ENCODE results near the gene ERI3.

The ERI3 gene

GRCh38 chr1:44292651-44293050, 62.4 kb downstream of the ERI3 start:
- TF ChIP-seq, protein P1, sequence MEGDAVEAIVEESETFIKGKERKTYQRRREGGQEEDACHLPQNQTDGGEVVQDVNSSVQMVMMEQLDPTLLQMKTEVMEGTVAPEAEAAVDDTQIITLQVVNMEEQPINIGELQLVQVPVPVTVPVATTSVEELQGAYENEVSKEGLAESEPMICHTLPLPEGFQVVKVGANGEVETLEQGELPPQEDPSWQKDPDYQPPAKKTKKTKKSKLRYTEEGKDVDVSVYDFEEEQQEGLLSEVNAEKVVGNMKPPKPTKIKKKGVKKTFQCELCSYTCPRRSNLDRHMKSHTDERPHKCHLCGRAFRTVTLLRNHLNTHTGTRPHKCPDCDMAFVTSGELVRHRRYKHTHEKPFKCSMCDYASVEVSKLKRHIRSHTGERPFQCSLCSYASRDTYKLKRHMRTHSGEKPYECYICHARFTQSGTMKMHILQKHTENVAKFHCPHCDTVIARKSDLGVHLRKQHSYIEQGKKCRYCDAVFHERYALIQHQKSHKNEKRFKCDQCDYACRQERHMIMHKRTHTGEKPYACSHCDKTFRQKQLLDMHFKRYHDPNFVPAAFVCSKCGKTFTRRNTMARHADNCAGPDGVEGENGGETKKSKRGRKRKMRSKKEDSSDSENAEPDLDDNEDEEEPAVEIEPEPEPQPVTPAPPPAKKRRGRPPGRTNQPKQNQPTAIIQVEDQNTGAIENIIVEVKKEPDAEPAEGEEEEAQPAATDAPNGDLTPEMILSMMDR (IDR thresholded peaks at IDR 0.05; ENCODE audit: extremely low read depth, insufficient read depth, missing control alignments) = no peak
- DNase-seq (ENCODE audit: low spot score) = no peak
- in situ Hi-C loops (cut with MboI; ENCODE audit: low pct_unique_long_range_greater_than_20kb, low sequenced_read_pairs, unreplicated experiment) = no loop called here

DNA sequence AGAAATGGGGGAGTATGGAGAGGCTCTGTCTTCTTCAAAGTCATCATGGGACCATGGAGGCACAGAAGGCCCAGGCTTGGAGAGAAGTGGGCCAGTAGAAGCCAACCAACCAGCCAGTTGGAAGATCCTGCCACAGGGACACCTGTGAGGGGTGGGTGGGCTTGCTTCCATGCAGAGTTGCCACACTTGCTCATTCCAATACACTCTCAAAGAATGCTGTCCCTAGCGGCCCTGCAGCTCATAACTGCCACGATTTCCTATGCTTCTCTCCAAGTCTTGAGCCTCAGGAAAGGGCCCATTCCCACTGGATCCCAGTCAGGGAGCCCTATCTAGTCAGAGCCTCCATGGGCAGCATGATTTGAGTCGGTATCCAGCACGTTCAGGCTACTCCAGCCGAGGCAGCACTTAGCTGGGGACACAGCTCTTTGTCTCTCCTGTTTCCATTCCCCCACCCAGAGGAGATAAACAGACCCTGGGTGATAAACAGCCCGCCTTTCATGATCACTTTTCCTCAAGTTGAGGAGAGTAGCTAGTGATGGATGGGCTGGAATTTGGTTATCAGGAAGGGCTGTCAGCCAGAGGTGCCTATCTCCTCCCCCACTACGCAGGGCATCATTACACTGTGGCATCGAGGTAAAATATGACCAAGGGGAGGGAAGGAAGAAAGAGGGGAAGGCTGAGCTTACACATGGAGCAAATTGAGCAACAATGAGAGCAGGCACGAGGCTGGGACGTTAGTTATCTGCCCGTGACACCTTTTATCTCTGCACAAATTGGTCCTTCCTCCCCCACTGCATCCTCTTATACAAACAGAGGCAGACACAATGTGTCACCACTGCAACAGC, 64.6 kb downstream of the ERI3 start:
- TF ChIP-seq, protein P1 (IDR thresholded peaks at IDR 0.05; ENCODE audit: extremely low read depth, insufficient read depth, missing control alignments) = no peak
- in situ Hi-C loops (cut with MboI; ENCODE audit: low pct_unique_long_range_greater_than_20kb, low sequenced_read_pairs, unreplicated experiment) = no loop called here
- DNase-seq (ENCODE audit: low spot score) = no peak

GRCh38 chr1:44289530-44289929, 65.5 kb downstream of the ERI3 start:
- TF ChIP-seq, protein P1 (IDR thresholded peaks at IDR 0.05; ENCODE audit: extremely low read depth, insufficient read depth, missing control alignments) = no peak
- in situ Hi-C loops (cut with MboI; ENCODE audit: low pct_unique_long_range_greater_than_20kb, low sequenced_read_pairs, unreplicated experiment) = no loop called here
- no peak for DNase-seq (ENCODE audit: low spot score)

DNA sequence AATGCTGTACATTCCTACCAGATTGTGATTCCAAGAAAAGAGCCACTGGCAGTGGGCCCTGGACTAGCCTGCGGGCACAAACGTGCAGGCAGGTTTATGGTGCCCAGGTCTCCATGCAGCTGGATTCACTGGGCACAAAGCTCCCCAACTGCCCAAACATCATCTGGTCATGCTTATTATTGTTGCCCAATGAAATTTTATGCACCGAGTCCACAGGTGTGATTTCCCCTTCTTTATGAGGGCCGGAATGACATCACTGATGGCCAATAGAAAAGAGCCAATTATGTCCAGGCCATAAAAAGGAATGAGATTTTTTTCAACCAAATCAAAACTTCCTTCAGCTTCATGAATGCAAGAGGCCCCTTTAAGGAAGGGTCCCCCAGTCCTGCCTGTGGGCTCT, 66.2 kb downstream of the ERI3 start:
- in situ Hi-C loops (cut with MboI; ENCODE audit: low pct_unique_long_range_greater_than_20kb, low sequenced_read_pairs, unreplicated experiment) = no loop called here
- DNase-seq (ENCODE audit: low spot score) = no peak
- TF ChIP-seq, protein P1 (IDR thresholded peaks at IDR 0.05; ENCODE audit: extremely low read depth, insufficient read depth, missing control alignments) = no peak

- TF ChIP-seq, protein P1 (IDR thresholded peaks at IDR 0.05; ENCODE audit: extremely low read depth, insufficient read depth, missing control alignments) = no peak
- in situ Hi-C loops (cut with MboI; ENCODE audit: low pct_unique_long_range_greater_than_20kb, low sequenced_read_pairs, unreplicated experiment) = no loop called here
- DNase-seq (ENCODE audit: low spot score) = no peak
Observed at GRCh38 chr1:44284184-44284583, 70.9 kb downstream of the ERI3 start.

DNA sequence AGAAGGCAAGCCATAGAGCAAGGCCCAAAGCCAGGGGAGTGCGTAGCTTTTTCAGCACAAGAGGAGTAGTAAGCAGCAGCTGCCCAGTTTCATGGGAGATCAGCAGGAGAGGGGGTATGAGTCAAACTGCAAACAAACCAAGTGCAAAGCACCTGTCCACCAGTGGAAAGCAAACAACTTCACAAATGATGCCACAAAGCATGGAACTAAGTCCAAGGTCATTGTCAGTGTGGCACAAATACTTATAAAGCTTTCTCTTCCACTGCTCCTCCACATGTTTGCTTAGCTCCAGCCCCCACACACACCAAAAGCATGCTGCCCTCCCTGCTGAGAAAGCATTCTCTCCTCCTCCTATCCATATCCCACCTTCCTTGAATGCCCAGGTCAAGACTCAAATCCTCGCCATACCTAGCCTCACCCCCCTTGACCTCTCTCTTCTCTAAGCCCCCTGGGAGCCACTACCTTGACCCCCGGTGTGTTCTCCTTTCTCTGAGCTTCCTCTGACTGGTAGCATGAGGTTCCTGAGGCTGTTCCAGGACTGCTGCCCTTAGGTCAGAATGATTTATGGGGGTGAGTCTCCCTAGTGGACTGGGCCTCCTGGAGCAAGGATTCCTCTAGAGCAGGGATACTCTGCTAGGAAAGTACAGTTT, 71.4 kb downstream of the ERI3 start:
- in situ Hi-C loops (cut with MboI; ENCODE audit: low pct_unique_long_range_greater_than_20kb, low sequenced_read_pairs, unreplicated experiment) = no loop called here
- no peak for DNase-seq (ENCODE audit: low spot score)
- TF ChIP-seq, protein P1 (IDR thresholded peaks at IDR 0.05; ENCODE audit: extremely low read depth, insufficient read depth, missing control alignments) = no peak

All from GM13977 (cell line).